Spleen (tissue), 7 donors: ENCODE results near the gene AMHR2.

Experiments
- POLR2A ChIP-seq, 3 donors: fragments of 450-650 bp; IDR thresholded peaks; one replicate each; pipeline ENCODE4 v1.5.1; 2017; ENCODE audit warnings: antibody characterized with exemption in 3 of 3, mild to moderate bottlenecking in 1 of 3
- POLR2AphosphoS5 ChIP-seq, 3 donors: sonication (generic); formaldehyde crosslinking; IDR thresholded peaks; one replicate each; pipeline ENCODE4 v1.5.1; 2017; ENCODE audit warnings: antibody characterized with exemption in 3 of 3
- TF ChIP-seq, protein P1 (sequence below), 11 experiments: fragments of 200-600 bp in 7 of 11; fragments of 450-650 bp in 4 of 11; sonication (generic) in 4 of 11; IDR thresholded peaks in 8 of 11; conservative IDR thresholded peaks in 3 of 11; 1 replicate in 7 of 11; 2 replicates in 4 of 11; pipeline versions ENCODE4 v1.4.0 to v1.8.0; 2016 to 2021; ENCODE audit warnings: antibody characterized with exemption in 11 of 11, inconsistent platforms in 4 of 11, mild to moderate bottlenecking in 1 of 11
- donor health status: DM: no; HTN: no; CAD: no; lungs with moderate emphysema.
- donor health status: DM: no; HTN: no; CAD: no.
- donor health status: DM: no; HTN: no; CAD: no.

DNA sequence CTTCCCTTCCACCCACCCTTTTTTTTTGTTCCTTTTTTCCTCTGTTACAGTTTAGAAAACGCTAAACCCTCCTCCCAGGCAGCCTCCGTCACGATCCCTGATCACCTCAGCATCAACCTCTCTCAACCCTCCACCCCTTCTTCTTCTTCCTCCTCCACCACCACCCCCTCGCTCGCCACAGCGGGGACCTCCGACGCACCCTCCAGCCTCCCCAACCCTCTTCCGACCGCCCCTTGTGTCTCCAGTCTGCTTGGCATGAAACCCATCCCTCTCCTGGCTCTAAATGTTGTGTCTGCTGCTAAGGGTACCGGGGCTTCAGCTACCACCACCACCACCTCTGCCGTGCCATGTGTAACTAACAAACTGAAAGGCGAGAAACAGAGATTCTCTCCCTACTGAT, 51.2 kb downstream of the AMHR2 start:
- TF ChIP-seq, protein P1, sequence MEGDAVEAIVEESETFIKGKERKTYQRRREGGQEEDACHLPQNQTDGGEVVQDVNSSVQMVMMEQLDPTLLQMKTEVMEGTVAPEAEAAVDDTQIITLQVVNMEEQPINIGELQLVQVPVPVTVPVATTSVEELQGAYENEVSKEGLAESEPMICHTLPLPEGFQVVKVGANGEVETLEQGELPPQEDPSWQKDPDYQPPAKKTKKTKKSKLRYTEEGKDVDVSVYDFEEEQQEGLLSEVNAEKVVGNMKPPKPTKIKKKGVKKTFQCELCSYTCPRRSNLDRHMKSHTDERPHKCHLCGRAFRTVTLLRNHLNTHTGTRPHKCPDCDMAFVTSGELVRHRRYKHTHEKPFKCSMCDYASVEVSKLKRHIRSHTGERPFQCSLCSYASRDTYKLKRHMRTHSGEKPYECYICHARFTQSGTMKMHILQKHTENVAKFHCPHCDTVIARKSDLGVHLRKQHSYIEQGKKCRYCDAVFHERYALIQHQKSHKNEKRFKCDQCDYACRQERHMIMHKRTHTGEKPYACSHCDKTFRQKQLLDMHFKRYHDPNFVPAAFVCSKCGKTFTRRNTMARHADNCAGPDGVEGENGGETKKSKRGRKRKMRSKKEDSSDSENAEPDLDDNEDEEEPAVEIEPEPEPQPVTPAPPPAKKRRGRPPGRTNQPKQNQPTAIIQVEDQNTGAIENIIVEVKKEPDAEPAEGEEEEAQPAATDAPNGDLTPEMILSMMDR (IDR thresholded peaks at IDR 0.05 in 8 of 11, conservative IDR thresholded peaks at IDR 0.05 in 3 of 11), result no peak
- TF ChIP-seq POLR2A (IDR thresholded peaks at IDR 0.05), result no peak
- peak; percentile 27 to 63 (median 46) for TF ChIP-seq POLR2AphosphoS5 (IDR thresholded peaks at IDR 0.05)
